Right ventricle myocardium inferior (tissue), 1 donor: ENCODE results near the gene ARID3B. TPM values are rescaled to one million over a fixed set of nuclear protein-coding genes. Genes with fewer than 3 reads are reported as not detected.
"Not testable (repeated sequence)": the region's sequence is repeated elsewhere in the genome, so short reads cannot be mapped to it uniquely, and the experiment has no call there.

ENCODE experiments used
- ATAC-seq: fragments of 200-7000 bp; cut with Tn5 transposase; one replicate; pipeline ENCODE4 v1.9.1; 2020; ENCODE audit warnings: mild to moderate bottlenecking, moderate library complexity
- DNase-seq: peaks from one replicate; pipeline ENCODE4 v3.0.0; 2021; ENCODE audit errors: missing footprints
- intact Hi-C: fragments of 100-400 bp; cut with DNase I; formaldehyde crosslinking; loops from one replicate; pipeline ENCODE4 v1.11.0; 2022
- total RNA-seq: library from RNA; stranded (reverse); fragmentation: NEBNext Ultra II Directional; extraction: Animal tissue kit (Norgen Biotek cat#: 25700); gene quantifications from one replicate; pipeline ENCODE4 v1.2.1, GENCODE V29; 2021
- donor health status: DM: no; HTN: yes; CAD: no; lungs with severe emphysema.

The ARID3B gene
- total RNA-seq, 1 donor from 2014 or later, result 1.4 TPM

GRCh38 chr15:74595271-74595670 lies 54.3 kb downstream of the ARID3B start:
- DNase-seq (no peak), ATAC-seq (no peak)
- intact Hi-C loops, result no loop called here

DNA sequence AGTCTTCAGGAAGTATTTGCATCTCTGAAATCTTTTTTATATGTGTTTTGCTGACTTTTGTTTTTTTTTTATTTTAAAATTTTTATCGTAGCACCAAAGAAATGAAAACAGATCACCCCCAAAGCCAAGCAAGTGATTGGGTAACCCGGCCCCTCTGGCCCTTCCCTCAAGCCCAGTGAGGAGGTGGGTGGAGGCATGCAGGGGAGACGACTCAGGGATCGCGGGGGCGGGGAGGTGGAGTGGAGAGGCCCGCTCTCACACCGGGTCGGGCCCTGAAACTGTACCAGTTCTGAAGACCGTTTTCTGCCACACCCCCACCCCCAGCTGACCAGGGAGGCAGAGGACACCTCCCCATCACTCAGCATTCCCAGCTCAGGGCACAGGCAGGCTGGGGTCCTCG lies 55.7 kb downstream of the ARID3B start:
- ATAC-seq, intact Hi-C loops, DNase-seq: not testable (repeated sequence)

GRCh38 chr15:74597146-74597705 lies 56.2 kb downstream of the ARID3B start:
- intact Hi-C loops, ATAC-seq, DNase-seq: not testable (repeated sequence)

DNA sequence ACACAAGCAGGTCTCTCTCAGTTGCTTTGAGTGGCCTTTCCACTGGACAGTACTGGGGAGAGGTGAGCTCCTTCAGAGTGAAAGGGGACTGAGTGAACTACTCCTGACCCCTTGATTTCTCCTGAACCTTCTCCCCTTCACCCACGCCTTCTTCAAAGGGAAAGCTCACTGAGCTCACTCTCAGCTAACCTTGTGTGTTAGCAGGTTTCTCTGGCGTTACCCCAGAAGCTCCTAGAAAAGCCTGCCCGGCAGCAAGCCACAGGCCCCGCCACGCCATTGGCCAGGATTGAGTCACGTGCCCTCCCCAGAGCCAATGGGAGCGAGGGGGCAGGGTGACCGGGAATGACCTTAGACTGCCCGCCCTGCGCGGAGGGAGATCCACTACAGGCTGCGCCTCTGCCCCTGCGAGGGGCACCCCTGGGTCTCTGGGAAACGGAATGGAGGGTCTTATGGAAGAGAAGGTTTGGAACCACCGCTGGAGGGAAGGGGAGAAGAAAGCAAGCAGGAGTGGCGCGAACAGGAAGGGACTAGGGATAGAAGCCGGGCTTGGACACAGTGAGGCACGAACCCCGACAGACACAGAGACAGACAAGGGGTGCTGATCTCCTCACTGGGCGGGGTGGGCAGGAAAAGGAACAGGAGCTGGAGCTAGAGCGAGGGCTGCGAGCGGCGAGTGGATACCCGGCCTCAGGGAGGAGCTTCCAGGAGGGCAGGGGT lies 57.3 kb downstream of the ARID3B start:
- intact Hi-C loops, result no loop called here
- peak; percentile 98 for ATAC-seq
- DNase-seq, result peak; percentile 97

DNA sequence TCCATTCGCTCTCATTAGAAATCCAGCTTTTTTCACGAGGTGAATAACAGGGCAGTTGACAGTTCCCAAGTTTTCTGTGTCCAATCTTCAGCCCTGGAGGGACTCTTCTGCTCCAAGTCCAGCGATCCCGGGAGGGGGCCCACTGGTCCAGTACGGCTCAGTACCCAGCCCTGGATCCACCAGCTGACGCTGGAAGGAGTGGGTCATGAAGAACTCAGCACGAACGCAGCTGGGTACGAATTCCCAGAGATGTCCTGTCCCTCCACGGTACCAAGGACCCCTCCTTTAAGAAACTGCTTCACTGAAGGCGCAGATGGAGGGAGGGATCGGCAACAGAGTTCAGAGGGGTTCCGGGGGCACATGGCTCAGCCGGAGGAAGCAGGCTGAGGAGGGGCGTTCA lies 58.1 kb downstream of the ARID3B start:
- intact Hi-C loops, result no loop called here
- DNase-seq, result no peak

GRCh38 chr15:74603026-74603788 lies 62.2 kb downstream of the ARID3B start:
- intact Hi-C loops, result no loop called here
- no peak for ATAC-seq
- DNase-seq, result no peak

More for the DNA sequence above, 58.1 kb downstream of the ARID3B start:
- no peak for ATAC-seq

DNA sequence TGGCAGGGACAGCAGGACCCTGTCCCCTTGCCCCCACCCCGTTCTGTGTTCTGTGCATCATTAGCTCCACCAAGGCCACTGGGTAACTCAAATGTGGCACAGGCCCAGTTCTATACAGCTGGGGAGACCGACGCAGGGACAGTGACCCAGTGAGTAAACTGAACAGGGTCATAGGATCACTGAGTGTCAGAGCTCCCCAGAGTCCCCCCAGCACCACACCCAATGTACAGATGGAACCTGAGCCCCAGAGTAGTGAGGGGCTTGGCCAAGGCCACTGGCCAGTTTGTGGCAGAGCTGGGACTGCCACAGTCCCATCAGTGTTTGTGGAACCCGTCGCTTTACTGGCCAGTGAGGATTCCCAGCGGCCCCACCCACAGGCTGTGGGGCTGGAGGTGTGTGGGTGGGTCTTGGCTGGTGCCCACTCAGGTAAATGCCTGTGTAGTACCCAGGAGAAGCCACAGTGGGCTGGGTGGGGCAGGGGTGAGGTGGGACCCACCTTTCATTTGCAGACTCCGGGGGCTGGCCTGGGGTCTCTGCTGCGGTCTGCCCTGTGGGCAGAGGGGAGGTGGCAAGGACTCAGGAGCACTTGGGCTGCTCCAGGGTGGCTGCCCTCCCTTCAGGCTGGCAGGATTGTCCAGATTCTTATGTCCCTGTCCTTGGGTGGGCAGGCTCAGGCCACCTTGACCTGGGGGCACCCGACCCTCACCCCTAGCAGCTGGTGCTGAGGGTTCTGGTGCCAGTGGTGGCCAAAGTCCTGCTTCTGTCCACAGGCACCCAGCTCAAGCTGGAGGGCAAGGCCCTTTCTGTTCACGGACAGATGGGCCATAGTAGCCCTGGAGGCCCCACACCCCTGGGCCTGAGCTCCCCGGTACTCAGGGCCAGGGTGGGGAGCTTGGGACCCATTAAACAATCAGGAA lies 63.0 kb downstream of the ARID3B start:
- intact Hi-C loops, result no loop called here
- ATAC-seq (no peak), DNase-seq (no peak)

DNA sequence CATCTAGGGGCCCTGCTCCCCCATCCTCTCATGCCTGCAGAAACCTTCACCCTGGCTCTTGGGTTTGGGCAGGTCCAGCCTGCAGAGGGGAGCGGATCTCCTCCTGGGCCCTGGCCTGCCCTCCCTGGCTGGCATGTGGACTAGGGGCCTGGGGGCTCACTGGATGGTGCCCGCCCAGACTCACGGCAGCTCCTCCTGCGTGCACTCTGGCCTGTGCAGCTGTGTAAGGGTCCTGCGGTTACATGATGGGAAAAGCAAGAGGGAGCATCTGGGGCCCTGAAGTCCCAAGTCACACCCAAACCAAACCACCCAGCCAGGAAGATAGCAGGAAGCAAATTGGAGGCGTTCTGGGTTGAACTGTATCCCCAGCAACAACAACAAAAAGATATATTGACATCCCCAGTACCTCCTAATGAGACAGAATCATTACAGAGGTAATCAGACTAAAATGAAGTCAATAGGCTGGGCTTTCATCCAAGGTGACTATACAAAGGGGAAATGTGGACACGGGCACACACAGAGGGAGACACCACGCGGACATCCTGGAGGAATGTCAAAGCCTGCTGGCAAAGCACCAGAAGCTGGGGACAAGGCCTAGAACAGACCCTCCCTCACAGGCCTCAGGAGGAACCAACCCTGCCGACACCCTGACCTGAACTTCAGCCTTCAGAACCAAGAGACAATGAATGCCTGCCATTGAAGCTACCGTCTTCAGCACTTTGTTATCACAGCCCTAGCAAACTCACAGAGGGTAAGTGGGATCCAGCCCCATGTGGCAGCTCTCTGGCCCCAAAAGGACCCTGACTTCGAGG lies 64.2 kb downstream of the ARID3B start:
- ATAC-seq (no peak), DNase-seq (no peak)
- intact Hi-C loops, result no loop called here

GRCh38 chr15:74605795-74606150 lies 64.8 kb downstream of the ARID3B start:
- DNase-seq, result no peak
- ATAC-seq, result no peak
- intact Hi-C loops, result no loop called here

DNA sequence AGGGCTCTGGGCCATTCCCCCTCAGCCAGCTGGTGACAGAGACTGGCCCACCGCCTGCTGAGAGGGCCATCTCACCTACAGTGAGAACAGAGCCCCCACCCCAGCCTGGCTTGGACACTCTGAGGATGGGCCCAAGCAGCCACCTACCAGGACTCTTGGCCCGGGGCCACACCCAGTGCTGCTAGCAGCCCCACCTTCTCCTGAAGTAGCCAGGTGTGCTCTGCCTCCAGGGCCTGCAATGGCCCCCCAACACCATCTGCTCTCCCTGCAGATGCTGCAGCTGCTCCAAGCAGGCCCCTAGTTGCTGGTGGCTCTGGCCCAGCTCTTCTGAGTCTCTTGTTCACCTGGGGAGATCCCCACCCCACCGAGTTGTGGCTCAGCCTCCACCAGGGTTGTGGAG lies 67.8 kb downstream of the ARID3B start:
- intact Hi-C loops, result no loop called here
- ATAC-seq (no peak), DNase-seq (peak; percentile 45)

GRCh38 chr15:74609938-74610301 lies 68.9 kb downstream of the ARID3B start:
- intact Hi-C loops, result loop anchor here (10.0 kb wide), 1 partner anchor 175 kb away; the partner anchor contains the start of gene SEMA7A
- ATAC-seq, result no peak
- no peak for DNase-seq

GRCh38 chr15:74610302-74610951 lies 69.4 kb downstream of the ARID3B start:
- DNase-seq, result no peak
- ATAC-seq, result peak; percentile 9
- intact Hi-C loops, result loop anchor here (10.0 kb wide), 1 partner anchor 176 kb away; the partner anchor contains the start of gene SEMA7A

DNA sequence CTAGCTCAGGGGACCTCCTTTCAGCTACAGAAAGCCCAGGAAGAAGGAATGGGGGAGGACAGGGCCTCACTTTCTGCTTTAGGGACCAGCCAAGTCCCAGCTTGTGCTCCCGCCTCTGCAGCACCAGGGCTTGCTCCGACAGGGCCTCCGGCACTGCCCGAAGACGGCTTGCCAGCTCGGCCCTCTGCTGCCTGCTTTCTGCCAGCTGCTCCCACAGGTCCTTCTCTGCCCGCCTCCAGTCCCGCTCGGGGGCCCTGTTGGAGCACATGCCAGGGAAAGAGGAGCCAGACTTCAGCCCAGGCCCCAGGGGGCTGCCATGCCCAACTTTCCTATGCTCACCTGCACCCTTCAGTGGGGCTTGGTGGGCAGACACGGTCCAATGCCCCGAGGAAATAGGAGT lies 70.3 kb downstream of the ARID3B start:
- DNase-seq, result no peak
- no peak for ATAC-seq
- intact Hi-C loops, result loop anchor here (10.0 kb wide), 1 partner anchor 177 kb away; the partner anchor contains the start of gene SEMA7A

DNA sequence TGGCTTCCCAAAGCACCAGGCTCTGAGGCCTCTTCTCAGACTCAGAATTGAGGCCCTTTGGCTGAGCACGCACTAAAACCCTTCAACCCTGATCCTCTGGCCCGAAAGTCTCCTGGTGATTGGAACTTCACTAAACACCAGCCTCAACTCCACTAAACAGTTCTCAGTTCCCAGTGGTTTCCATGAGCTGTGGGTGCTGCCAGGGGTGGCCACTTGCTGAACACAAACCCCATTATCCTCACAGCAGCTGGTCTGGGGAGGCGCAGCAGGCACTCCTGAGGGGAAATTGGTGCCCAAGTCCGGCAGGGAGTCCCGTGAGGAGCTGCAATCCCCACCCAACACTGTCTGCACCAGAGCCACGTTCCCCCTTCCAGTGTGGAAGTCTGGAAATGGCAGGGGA lies 70.8 kb downstream of the ARID3B start:
- intact Hi-C loops, result loop anchor here (10.0 kb wide), 1 partner anchor 177 kb away; the partner anchor contains the start of gene SEMA7A
- ATAC-seq (no peak), DNase-seq (no peak)

DNA sequence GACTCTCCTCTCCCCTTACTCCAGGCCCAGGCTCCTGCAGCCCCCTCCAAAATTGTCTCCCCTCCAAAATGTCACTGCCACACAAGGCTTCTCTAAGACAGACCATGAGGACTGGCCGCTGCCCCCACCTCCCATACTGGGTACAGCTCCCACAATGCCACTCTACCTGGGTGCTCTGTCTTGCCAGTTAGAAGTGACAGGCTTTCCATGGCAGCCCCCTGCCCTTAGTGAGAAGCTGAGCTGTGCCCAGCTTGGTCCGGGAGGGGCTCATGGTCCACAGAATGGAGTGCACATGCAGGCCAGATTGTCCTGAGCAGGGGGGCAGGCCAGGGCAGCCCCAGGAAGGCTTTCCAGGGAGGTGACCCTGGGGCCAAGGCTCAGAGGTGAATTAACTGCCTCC lies 71.7 kb downstream of the ARID3B start:
- intact Hi-C loops, result loop anchor here (10.0 kb wide), 1 partner anchor 178 kb away; the partner anchor contains the start of gene SEMA7A
- no peak for DNase-seq
- ATAC-seq, result no peak

DNA sequence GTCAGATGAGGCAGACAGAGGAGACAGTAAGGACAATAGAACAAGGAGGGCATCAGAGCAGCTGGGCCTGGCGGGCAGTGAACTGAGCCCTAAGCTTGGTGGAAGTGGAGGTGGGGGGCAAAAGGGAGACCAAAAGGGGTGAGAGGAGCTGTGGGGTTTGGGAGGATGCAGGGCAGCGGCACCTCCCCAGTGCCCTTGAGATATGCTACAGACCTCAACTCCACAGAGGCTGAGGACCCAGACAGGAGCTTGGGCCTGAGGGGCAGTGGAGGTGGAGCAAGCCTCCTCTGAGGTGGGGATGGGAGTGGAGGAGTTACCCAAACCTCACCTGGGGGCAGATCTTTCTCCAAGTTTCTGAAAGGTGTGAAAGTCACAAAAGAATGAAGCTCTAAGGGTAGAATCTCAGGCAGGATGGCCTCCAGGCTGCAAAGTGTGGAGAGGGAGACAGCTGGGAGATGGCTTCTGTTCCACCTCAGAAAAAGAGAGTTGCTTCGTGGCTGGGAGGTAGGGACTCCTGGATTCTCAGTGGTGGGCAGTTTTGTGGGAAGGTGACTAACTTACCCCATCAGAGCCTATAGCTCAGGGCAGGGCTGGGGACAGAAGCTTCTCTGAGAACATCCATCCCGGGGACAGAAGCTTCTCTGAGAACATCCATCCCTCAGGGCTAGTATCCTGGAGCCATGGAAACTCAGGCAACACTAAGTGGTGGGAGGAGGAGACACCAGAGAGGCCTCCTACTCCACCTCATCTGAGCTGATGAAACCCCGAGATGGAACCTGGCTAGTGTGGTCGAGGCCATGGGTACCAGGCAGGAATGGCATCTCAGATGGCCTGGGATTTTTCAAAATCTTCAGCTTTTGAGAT lies 72.3 kb downstream of the ARID3B start:
- ATAC-seq, result no peak
- peak; percentile 9 for DNase-seq
- intact Hi-C loops, result loop anchor here (10.0 kb wide), 1 partner anchor 179 kb away; the partner anchor contains the start of gene SEMA7A
